NCI-H128 (cell line): ENCODE results near the gene NT5C3A.
"Not testable (repeated sequence)": the region's sequence is repeated elsewhere in the genome, so short reads cannot be mapped to it uniquely, and the experiment has no call there.

ENCODE experiments used
- DNase-seq: peaks from one replicate; lab custom pipeline; 2025; ENCODE audit not compliant: unreplicated experiment; lab: John Stamatoyannopoulos, UW

The NT5C3A gene

DNA sequence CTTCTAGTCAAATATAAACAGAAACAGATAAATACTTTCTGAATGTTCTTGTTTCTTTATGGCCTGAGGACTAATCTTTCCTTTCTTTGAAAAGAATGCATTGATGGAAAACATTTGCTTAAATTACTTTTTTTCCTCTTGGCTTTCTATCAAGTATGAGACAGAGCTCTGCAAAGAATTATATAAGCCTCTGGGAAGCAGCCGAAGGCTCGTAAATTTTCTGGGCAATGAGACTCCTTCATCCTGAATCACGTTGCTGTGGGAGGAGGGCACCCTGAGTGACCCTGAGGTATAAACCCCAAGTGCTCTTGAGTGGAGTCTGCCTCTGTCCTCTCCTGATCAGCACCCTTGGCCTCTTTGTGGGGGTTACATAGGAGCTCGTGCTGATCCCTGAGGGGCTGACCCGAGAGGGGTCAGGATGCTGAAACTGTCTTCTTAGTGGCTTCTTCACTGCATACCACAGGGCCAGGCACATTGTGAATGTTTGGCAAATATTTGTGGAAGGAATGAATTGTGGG, 71.4 kb downstream of the NT5C3A start:
- not testable (repeated sequence) for DNase-seq

DNA sequence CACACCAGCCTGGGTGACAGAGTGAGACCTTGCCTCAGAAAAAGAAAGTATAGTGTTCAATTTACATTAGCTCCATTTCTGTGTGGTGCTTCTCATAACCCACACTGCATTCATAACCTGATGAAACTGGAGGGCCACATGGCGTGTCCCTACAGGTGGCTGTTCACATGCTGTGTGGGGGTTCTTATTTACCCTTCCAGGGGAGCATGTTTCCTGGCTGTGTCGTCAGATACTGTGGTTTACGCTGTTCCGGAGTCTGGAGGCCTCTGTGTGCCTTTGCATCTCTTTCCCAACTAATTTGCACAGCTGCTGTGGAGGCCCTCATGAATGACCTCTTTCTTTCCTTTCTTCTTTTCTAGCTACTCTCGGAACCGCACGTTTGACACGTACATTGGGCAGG, 74.4 kb downstream of the NT5C3A start:
- not testable (repeated sequence) for DNase-seq

DNA sequence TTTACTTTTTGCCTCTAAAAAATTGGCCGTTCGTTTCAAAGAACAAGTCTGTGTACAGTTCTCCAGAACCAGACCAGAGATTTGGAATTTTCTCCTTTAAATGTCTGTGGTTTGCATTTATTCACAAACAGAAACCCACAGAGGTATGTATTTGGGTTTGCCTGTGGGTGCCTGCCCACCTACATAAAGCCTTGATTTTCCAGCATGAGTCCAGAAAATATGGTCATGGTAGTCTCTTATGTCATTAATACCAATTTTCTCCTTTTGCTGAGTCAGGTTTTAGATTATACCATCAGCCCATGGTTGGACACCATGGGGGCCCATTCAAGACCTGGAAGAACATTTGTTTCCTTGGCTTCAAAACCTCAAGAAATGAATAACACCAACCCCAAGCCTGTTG, 82.7 kb downstream of the NT5C3A start:
- DNase-seq: not testable (repeated sequence)

DNA sequence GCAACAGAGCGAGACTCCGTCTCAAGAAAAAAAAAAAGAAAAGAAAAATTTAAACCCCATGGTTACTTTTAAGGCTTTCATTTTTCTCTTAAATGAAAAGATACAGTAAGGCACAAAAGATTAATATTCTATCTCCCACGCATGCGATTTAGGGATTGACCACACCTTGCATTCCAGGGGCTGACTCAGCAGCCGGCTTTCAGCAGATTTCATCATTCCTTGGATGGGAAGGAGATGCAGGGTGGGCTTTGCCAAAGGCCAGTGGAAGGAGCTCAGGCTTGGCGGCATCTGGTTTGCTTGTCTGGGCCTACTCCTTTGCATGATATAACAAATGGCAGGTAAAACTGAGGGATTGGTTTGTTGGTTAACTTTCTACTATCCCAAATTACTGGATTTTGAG, 83.3 kb downstream of the NT5C3A start:
- DNase-seq: not testable (repeated sequence)

DNA sequence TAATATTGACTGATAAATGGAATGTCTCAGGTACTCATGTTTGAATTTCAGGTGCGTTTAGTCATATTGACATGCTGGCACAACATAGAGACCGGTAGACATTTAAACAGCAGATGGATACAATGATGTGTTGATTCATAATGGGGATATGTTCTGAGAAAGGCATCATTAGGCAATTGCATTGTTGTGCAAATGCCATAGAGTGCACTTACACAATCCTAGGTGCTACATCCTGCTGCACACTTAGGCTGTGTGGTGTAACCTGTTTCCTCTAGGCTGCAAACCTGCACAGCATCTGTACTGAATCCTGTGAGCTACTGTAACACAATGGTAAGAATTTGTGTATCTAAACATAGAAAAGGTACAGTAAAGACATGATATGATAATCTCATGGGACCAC, 85.4 kb downstream of the NT5C3A start:
- DNase-seq: not testable (repeated sequence)

DNA sequence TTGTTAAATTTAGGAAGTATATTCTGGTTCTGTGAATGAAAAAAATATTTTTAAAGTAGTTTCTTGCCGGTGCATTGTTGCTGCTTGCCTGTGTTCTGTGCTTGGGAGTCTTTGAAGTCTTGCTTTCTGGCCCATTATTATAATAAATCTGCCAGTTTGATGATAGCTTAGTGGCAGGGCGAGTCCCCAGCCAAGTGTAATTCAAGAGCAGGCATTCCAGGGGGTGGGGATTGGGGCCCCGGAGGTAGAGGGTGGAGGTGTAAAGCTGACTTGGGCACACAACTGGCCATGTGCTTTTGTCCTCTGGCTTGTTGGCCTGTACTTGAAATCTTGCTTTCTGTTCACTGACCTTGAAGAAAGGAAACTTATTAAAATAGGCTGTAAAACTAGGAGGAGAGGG, 90.6 kb downstream of the NT5C3A start:
- not testable (repeated sequence) for DNase-seq

DNA sequence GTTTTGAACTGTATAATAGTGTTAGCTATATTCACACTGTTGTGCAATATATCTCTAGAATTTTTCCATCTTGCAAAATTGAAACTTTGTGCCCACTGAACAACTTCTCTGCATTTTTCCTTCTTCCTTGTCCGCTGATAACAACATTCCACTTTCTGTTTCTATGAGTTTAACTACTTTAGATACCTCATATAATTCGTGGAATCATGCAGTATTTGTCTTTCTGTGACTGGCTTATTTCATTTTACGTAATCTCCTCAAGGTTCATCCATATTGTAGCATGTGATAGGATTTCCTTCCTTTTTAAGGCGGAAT, 95.4 kb downstream of the NT5C3A start:
- not testable (repeated sequence) for DNase-seq

DNA sequence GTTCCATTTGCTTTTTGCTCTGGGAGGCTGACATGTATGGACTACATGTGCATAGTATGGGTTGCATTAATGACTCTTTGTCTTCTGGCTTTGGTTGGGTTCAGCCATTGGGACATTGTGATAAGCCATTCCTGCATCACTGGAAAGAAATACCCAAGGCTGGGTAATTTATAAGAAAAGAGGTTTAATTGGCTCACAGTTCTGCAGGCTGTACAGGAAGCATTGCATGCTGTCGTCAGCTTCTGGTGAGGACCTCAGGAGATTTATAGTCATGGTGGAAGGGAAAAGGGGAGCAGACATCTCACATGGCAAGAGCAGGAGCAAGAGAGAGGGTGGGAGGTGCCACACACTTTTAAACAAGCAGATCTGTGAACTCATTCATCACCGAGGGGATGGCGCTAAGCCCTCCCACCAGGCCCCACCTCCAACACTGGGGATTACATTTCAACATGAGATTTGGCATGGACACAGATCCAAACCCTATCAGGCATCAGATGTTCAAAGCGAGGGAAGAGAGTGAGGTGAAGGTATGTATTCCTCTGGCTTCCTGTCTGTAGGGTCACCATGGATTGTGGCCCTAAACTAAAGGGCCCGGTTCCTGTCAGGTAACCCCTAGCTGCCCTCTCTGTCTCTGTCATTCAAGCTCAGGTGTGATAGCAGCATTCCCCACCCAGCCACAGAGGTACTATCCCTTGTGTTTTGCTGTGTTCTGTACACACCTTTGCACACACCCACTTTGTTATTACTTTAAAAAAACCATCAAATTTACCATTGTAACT, 95.9 kb downstream of the NT5C3A start:
- DNase-seq: not testable (repeated sequence)

DNA sequence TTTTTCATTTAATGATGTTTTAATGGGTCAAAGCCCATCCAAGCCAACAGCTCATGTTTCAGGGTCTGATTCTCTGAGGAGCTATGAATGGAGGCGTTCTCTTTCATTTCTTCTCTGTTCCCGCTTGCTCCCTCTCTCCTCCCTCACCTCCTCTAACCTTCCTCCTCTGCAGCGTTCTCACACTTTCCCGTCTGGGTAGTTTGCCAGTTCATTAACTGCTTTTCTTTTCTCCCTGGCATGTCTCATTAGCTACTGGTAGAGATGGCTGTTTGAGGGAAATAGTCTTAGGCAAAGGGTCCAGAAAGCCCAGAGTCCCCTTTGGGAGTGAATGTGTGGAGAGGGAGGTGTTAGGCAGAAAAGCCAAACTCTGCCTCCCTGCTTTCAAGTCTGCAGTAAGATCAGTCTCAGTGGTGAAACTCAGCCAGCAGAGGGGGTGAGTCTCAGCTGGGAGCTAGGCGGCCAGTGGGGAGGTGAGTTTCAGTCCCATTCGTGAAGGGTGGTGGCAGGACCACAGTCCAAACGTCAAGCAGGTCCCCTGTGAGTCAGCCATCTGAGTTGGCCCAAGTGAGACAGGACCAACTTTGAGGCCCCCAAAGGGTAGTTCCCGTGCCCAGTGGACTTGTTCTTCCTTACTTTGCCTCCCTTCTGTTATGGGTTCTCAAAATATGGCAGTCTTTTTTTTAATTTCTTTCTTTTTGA, 98.0 kb downstream of the NT5C3A start:
- not testable (repeated sequence) for DNase-seq
